Measurements from ENCODE around the gene CD58. TPM values are rescaled to one million over a fixed set of nuclear protein-coding genes. Genes with fewer than 3 reads are reported as not detected.

CD58 gene
- total RNA-seq, 1 donor from 2014 or later: 8.0 TPM

DNA sequence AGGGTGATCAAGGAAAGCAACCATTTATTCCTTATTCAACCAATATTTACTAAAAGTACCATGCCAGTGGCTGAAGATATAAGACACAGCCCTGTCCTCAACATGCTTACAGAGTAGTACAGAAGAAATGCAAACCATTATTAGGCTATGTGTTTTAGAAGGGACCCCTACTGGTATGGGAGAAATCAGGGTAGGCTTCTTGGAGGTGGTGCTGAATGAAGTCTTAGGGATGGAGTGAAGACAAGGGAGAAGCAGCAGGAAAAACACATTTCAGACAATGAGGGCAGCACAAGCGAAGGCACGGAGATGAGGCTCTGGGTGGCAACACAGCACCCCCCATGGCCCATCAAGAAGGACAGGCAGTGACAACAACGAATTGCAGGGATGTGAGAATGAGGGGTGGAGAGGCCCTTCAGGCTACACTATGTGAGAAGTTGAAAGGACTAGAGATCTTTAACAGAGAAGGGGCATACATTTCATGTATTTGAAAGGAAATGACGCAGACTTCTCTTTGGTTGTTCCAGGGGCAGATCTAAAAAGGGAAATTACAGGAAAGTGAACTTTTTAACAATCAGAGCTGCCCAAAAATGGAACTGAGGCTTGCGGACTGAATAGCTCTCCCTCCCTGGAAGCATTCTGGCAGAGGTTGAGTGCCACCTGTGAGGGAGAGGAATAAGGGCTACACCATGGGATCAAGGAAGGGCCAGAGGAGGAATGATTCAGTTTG is 16.8 kb upstream of the CD58 start:
- peak overlapping the region; percentile 77 for H3K27ac Mint-ChIP-seq (ENCODE audit: unreplicated experiment)
- TF ChIP-seq, protein P1, sequence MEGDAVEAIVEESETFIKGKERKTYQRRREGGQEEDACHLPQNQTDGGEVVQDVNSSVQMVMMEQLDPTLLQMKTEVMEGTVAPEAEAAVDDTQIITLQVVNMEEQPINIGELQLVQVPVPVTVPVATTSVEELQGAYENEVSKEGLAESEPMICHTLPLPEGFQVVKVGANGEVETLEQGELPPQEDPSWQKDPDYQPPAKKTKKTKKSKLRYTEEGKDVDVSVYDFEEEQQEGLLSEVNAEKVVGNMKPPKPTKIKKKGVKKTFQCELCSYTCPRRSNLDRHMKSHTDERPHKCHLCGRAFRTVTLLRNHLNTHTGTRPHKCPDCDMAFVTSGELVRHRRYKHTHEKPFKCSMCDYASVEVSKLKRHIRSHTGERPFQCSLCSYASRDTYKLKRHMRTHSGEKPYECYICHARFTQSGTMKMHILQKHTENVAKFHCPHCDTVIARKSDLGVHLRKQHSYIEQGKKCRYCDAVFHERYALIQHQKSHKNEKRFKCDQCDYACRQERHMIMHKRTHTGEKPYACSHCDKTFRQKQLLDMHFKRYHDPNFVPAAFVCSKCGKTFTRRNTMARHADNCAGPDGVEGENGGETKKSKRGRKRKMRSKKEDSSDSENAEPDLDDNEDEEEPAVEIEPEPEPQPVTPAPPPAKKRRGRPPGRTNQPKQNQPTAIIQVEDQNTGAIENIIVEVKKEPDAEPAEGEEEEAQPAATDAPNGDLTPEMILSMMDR (IDR thresholded peaks at IDR 0.05; ENCODE audit: partially characterized antibody, unreplicated experiment): no peak
- DNase-seq: no peak
- peaks cover 37% of the 10 kb centered on the region for H3K4me1 Mint-ChIP-seq (ENCODE audit: low read depth, unreplicated experiment)
- peaks cover 6% of the 10 kb centered on the region for H3K27me3 Mint-ChIP-seq (ENCODE audit: unreplicated experiment)
- H3K9me3 Mint-ChIP-seq (ENCODE audit: unreplicated experiment): peaks cover 9% of the 10 kb centered on the region
- no peaks in the 10 kb centered on the region for H3K36me3 Mint-ChIP-seq (ENCODE audit: unreplicated experiment)
- H3K4me3 Mint-ChIP-seq (ENCODE audit: unreplicated experiment): no peak overlapping the region

DNA sequence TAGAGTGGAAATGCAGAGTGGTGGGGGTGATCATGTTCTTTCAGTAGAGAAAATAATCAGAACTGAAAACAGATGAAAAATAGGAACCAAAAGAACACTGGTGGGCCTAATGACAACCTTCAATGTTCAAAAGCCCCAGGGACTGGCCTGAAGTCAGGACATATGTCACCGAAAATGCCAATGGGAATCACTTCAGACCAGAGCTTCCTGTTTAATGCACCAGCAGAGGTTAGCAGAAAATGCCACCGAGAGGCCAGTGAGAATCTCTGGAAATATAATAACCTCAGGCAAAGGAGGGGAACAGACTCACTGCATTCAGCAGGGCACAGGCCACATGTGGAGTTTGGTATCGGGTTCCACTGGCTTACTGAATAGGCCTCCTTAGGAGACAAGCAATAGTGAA is 15.9 kb upstream of the CD58 start:
- no peaks in the 10 kb centered on the region for H3K36me3 Mint-ChIP-seq (ENCODE audit: unreplicated experiment)
- peak overlapping the region; percentile 85 for H3K27ac Mint-ChIP-seq (ENCODE audit: unreplicated experiment)
- TF ChIP-seq, protein P1 (IDR thresholded peaks at IDR 0.05; ENCODE audit: partially characterized antibody, unreplicated experiment): no peak
- peaks cover 36% of the 10 kb centered on the region for H3K4me1 Mint-ChIP-seq (ENCODE audit: low read depth, unreplicated experiment)
- peaks cover 9% of the 10 kb centered on the region for H3K27me3 Mint-ChIP-seq (ENCODE audit: unreplicated experiment)
- H3K4me3 Mint-ChIP-seq (ENCODE audit: unreplicated experiment): peak overlapping the region; percentile 58
- H3K9me3 Mint-ChIP-seq (ENCODE audit: unreplicated experiment): peaks cover 12% of the 10 kb centered on the region
- no peak for DNase-seq

DNA sequence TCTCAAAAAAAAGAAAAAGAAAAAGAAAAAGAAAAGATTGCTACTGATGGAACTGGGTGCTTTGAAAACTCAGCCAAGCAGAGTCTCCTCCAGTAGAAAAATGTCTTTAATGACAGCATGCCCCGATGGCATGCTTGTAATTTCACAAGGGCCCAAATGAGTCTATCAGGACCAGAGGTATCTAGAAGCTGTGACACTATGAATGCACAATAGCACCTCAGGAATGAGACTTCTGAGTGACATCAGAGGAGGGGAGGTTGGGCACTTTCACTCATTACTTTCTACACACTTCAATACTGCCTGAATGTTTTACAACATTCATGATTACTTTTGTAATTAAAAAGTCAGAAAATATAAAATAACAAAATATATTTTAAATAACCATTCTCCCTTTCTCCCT is 15.1 kb upstream of the CD58 start:
- Mint-ChIP-seq H3K4me1 (ENCODE audit: low read depth, unreplicated experiment) (peaks cover 36% of the 10 kb centered on the region), H3K27me3 (ENCODE audit: unreplicated experiment) (peaks cover 9% of the 10 kb centered on the region), H3K27ac (ENCODE audit: unreplicated experiment) (no peak overlapping the region), H3K9me3 (ENCODE audit: unreplicated experiment) (peaks cover 12% of the 10 kb centered on the region), H3K4me3 (ENCODE audit: unreplicated experiment) (peak overlapping the region; percentile 1), H3K36me3 (ENCODE audit: unreplicated experiment) (no peaks in the 10 kb centered on the region)
- TF ChIP-seq, protein P1 (IDR thresholded peaks at IDR 0.05; ENCODE audit: partially characterized antibody, unreplicated experiment): no peak
- no peak for DNase-seq

DNA sequence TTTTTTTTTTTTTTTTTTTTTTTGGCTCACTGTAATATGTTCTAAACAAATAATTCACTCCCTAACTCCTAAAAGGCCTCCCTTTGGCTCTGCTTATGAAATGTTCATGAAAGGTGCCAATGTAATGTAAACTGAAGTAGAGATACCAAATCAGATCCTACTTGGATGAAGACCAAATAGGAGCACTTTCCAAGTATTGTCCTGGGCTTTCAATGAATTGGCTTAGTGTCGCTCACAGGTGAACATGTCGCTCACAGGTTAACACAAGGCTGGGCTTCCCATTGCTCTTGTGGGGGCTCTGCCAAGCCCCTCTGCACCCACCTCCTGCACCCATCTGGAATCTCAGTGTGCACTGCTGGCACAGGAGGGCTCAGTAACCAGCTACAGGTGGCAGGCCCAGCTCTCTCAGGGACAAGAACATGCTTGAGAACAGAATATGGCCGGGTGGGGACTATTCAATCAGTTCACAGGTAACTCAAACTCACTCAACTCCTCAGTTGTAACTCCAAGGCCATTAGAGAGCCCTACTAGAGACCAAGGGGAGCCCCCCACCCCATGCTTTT is 10.6 kb upstream of the CD58 start:
- no peaks in the 10 kb centered on the region for H3K36me3 Mint-ChIP-seq (ENCODE audit: unreplicated experiment)
- DNase-seq: no peak
- H3K27ac Mint-ChIP-seq (ENCODE audit: unreplicated experiment): no peak overlapping the region
- H3K9me3 Mint-ChIP-seq (ENCODE audit: unreplicated experiment): peaks cover 6% of the 10 kb centered on the region
- peaks cover 3% of the 10 kb centered on the region for H3K27me3 Mint-ChIP-seq (ENCODE audit: unreplicated experiment)
- TF ChIP-seq, protein P1 (IDR thresholded peaks at IDR 0.05; ENCODE audit: partially characterized antibody, unreplicated experiment): no peak
- peaks cover 27% of the 10 kb centered on the region for H3K4me1 Mint-ChIP-seq (ENCODE audit: low read depth, unreplicated experiment)
- H3K4me3 Mint-ChIP-seq (ENCODE audit: unreplicated experiment): no peak overlapping the region
